ENCODE results near the gene PSPH. TPM values are rescaled to one million over a fixed set of nuclear protein-coding genes. Genes with fewer than 3 reads are reported as not detected.
A peak's percentile ranks its signal among the peaks of the same experiment; 100 is the strongest.
"Not testable (repeated sequence)": the region's sequence is repeated elsewhere in the genome, so short reads cannot be mapped to it uniquely, and the experiment has no call there.

The PSPH gene
- total RNA-seq = 10 to 100 TPM in 1 of 2 donors, 1 to 10 TPM in 1; 7.7 to 21.1 TPM

DNA sequence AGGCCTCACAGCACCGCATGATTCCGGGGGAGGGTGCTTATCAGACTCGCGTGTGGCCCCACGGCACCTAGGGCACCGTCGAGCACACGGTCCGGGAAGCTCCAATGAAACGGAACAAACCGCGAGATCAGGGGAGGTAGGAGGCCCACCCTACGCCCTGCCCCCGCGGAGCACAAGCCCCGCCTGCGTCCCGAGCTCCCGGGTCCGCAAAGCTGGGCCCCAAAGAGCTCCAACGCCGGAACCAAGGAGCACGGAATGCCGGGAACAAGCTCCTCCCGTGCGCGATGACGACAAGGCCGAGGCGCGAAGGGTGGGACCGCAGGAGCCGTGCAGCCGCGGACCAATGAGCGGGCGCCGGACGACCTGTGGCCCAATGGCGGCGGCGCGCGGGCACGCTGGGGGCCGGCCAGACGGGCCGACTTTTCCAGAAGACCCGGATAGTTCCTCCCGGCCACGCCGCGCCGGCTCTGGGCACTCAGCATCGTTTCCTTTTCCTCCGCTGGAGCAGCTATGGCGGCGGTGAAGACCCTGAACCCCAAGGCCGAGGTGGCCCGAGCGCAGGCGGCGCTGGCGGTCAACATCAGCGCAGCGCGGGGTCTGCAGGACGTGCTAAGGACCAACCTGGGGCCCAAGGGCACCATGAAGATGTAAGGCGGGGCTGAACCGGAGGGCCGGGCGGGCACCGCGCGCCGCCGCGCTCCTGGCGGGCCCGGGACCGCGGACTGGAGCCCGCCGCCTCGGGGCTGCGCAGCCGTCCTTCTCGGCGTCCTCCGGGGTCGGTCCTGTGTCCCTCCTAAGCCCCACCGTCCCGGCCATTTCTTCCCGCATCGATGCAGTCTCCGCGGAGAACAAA, at the start of gene PSPH, which contains the start of gene CCT6A:
Gene PSPH, minus strand, starts transcription at position 106 of the 853 bp plus-strand sequence. CDS start 30,232 bp downstream, outside the sequence.
Gene CCT6A, plus strand, starts transcription at position 427 of the 853 bp plus-strand sequence. Its CDS starts 84 bp downstream, at position 511.
- Mint-ChIP-seq H3K27ac (peak within 1 kb of the TSS; percentile 89 to 98), H3K36me3 (peaks cover 17 to 37% of the 10 kb centered on the region in 2 donors), H3K9me3 (no peaks in the 10 kb centered on the region)
- ATAC-seq (peak; percentile 96), DNase-seq (ENCODE audit: low spot score in 2 of 2) (peak; percentile 88 to 95)

DNA sequence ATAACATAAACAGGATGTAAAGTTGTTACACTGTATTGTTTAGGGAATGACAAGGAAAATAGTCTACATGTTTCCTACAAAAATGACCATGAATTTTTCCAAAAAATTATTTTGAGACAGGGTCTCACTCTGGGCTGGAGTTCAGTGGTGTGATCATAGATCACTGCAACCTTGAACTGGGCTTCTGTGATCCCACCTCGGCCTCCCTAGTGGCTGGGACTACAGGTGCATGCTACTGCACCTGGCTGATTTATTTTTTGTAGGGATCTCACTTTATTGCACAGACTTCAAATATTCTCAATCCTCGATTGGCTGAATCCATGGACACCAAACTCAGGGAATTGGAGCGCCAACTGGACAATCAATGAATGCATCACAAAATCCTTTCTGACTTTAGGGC, 48.4 kb upstream of the PSPH start:
- H3K27ac Mint-ChIP-seq = no peak overlapping the region
- H3K9me3 Mint-ChIP-seq = no peaks in the 10 kb centered on the region
- ATAC-seq (no peak), DNase-seq (ENCODE audit: low spot score in 2 of 2) (no peak)
- H3K36me3 Mint-ChIP-seq = peaks cover 17 to 20% of the 10 kb centered on the region in 2 donors

DNA sequence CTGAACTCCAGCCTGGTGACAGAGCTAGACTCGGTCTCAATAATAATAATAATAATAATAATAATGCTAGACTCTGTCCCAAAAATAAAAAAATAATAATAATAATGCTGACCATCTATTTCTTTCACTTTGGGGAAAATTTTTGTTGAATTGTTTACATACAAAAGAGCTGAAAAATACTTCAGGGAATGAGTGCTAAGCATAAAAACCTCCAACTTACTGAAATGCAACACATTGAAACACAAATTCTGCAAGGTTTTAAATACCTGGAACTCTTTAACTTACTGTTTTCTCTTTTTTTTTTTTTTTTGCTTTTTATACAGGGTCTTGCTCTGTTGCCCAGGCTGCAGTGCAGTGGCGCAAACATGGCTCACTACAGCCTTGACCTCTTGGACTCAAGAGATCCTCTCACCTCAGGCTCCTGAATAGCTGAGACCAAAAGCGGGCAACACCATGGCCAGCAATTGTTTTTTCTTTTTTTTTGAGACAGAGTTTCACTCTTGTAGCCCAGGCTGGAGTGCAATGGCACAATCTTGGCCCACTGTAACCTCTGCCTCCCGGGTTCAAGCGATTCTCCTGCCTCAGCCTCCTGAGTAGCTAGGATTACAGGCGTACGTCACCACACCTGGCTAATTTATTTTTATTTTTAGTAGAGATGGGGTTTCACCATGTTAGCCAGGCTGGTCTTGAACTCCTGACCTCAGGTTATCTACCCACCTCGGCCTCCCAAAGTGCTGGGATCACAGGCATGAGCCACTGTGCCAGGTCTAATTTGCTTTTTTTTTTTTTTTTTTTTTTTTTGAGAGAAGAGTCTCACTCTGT, 47.2 kb upstream of the PSPH start:
- not testable (repeated sequence) for DNase-seq (ENCODE audit: low spot score in 2 of 2); H3K9me3 Mint-ChIP-seq; ATAC-seq
- Mint-ChIP-seq H3K27ac (peak overlapping the region in 1 of 2 donors; percentile 44), H3K36me3 (peaks cover 9 to 11% of the 10 kb centered on the region in 2 donors)

DNA sequence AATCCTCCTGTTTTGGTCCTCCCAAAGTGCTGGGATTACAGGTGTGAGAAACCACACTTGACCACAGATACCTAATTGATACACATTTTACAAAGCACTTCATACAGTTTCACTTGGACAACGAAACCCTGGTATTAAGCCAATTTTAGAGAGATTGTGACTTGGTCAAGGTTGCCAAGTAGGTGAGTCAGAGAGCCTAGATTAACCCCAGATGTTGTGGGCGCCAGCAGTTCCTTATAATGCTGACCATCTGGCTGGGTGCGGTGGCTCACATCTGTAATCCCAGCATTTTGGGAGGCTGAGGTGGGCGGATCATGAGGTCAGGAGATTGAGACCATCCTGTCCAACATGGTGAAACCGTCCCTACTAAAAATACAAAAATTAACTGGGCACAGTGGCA, 46.5 kb upstream of the PSPH start:
- no peak overlapping the region for H3K27ac Mint-ChIP-seq
- ATAC-seq (peak in 1 of 2 donors; percentile 32), DNase-seq (ENCODE audit: low spot score in 2 of 2) (no peak)
- peaks cover 9 to 11% of the 10 kb centered on the region in 2 donors for H3K36me3 Mint-ChIP-seq
- no peaks in the 10 kb centered on the region for H3K9me3 Mint-ChIP-seq

DNA sequence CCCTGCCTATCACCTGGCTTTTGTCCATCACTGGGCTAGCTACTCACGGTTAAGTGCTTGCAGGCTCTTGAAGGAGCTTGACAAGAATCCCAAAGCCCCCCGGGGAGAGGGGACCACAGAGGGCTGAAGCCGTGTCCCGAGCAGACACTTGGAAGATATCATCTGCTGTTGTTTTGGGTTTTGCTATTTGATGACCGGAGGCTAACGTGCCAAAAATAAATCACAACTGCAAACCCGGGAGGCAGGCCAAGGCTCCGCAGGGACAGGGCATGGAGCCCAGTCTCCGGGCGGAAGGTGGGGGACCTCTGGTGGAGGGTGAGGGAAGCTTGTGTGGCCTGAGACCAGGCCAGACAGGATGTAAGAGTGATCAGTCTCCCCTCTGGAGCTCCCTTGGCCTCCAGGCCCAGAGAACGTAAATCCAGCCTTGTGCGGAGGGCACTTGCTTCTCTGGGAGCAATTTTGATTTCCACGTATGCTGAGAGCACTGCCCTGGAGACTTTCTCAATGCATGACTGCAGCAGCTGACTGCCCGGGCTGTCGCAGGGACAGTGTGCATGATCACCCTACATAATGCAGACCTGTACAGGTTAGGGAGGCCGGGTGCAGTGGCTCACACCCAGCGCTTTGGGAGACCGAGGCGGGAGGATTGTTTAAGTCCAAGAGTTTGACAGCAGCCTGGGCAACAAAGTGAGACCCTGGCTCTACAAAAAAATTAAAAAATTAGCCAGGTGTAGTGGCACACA, 41.7 kb upstream of the PSPH start, which contains the start of gene PHKG1:
Gene PHKG1, minus strand, starts transcription at position 164 of the 743 bp plus-strand sequence. CDS start 4,011 bp downstream, outside the sequence.
- Mint-ChIP-seq H3K27ac (no peak within 1 kb of the TSS), H3K36me3 (no peaks in the 10 kb centered on the region), H3K9me3 (no peaks in the 10 kb centered on the region)
- ATAC-seq = peak; percentile 21 to 33
- DNase-seq (ENCODE audit: low spot score in 2 of 2) = no peak

DNA sequence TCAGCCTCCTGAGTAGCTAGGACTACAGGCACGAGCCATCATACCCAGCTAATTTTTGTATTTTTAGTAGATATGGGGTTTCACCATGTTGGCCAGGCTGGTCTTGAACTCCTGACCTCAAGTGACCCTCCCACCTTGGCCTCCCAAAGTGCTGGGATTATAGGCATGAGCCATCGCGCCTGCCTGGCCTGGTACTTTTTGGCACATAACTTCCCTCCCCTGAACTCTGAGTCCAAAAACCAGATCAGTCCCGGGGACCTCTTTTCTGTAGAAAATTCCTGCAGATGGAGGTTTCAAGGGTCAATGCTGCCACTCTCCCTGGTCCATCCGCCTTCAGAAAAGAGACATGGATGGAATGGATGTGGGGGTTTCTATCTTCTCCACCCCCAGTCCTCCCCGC, 41.1 kb upstream of the PSPH start:
- not testable (repeated sequence) for H3K36me3 Mint-ChIP-seq; H3K9me3 Mint-ChIP-seq; ATAC-seq; DNase-seq (ENCODE audit: low spot score in 2 of 2); H3K27ac Mint-ChIP-seq

DNA sequence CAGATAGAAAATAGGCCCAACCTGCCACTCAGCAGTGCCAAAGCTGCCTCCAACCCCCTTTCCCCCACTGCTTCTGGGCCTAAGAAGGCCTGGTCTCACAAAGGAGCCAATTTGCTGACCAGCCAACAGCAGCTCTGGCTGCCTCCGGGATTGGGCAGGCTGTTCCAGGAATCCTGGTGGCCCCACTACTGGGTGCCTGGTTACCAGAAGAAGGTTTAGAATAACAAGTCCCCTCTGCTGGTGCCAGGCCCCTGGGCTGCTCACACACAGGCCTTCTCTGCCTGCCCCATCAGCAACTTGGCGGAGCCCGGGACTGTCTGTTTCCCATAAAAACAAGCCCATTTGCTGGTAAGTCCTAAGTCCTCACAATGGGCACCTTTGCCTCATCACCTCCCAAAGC, 40.3 kb upstream of the PSPH start:
- ATAC-seq (peak in 1 of 2 donors; percentile 16), DNase-seq (ENCODE audit: low spot score in 2 of 2) (no peak)
- Mint-ChIP-seq H3K9me3 (no peaks in the 10 kb centered on the region), H3K36me3 (no peaks in the 10 kb centered on the region), H3K27ac (no peak overlapping the region)

DNA sequence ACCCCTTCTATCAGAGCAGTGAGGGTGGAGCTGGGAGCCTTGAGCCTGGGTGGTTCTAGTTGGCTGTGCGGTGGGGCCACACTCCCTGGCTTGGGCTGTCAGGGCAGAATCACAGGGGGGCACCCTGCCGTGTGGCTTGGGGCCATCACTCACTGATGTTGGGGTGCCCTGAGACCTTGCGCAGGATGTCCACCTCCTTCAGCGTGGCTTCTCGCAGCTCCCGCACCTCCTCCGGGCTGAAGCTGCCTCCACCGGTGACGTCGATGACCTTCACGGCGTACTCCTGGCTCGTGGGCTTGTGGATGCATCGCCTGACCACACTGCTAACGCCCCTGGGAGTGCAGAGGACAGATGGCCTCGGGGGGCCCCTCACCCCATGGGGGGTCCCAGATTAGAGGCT, 36.2 kb upstream of the PSPH start:
- H3K27ac Mint-ChIP-seq = no peak overlapping the region
- no peaks in the 10 kb centered on the region for H3K36me3 Mint-ChIP-seq
- ATAC-seq (no peak), DNase-seq (ENCODE audit: low spot score in 2 of 2) (no peak)
- no peaks in the 10 kb centered on the region for H3K9me3 Mint-ChIP-seq

DNA sequence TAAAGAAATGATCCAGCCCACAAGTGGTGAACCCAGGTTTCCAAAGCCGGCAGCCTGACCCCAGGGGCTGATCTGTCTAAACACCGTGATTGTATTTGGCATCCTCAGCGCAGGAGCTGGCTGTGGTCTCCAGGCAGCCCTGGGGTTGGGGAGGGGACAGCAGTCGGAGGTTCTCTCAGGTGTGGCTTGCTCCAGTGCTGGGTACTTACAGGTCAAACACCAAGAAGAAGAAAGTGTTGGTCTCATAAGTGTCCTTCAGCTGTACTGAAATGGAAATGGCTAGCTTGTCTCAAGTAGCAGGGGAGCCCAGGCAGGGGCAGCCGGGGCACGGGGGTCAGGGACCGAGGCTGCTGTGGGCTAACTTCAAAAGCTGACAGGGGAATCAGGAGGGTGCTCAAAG, 35.5 kb upstream of the PSPH start:
- H3K36me3 Mint-ChIP-seq = no peaks in the 10 kb centered on the region
- H3K27ac Mint-ChIP-seq = peak overlapping the region in 1 of 2 donors; percentile 36
- DNase-seq (ENCODE audit: low spot score in 2 of 2) (no peak), ATAC-seq (no peak)
- no peaks in the 10 kb centered on the region for H3K9me3 Mint-ChIP-seq

DNA sequence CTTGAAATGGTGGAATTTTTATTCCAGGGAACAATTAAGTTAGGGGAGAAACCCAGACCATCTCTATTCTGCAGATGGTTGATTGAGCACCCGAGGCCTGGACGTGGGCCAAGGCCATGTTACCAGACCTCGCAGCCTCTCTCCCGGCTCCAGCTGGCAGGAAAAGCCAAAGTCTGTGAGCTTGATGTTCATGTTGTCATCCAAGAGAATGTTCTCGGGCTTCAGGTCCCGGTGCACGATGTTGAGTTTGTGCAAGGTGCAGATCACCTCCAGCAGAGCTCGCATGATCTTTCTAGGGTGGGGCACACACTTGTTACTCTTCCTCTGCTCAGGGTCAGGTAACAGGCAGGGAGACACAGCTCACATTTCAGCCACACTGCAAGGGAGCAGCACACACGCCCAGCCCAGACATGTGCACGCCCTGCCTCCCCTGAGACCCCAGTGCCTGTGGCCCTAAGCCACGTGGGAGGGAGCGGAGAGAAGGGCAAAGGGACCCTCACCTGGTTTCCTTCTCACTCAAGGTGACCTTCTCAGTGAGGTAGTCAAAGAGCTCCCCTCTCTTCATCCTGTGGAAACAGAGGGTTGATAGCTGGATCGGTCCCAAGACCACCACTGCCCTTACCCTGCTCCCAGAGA, 32.0 kb upstream of the PSPH start:
- Mint-ChIP-seq H3K36me3 (peaks cover 0 to 5% of the 10 kb centered on the region in 2 donors), H3K9me3 (no peaks in the 10 kb centered on the region), H3K27ac (peak overlapping the region; percentile 13 to 36)
- ATAC-seq (no peak), DNase-seq (ENCODE audit: low spot score in 2 of 2) (no peak)

DNA sequence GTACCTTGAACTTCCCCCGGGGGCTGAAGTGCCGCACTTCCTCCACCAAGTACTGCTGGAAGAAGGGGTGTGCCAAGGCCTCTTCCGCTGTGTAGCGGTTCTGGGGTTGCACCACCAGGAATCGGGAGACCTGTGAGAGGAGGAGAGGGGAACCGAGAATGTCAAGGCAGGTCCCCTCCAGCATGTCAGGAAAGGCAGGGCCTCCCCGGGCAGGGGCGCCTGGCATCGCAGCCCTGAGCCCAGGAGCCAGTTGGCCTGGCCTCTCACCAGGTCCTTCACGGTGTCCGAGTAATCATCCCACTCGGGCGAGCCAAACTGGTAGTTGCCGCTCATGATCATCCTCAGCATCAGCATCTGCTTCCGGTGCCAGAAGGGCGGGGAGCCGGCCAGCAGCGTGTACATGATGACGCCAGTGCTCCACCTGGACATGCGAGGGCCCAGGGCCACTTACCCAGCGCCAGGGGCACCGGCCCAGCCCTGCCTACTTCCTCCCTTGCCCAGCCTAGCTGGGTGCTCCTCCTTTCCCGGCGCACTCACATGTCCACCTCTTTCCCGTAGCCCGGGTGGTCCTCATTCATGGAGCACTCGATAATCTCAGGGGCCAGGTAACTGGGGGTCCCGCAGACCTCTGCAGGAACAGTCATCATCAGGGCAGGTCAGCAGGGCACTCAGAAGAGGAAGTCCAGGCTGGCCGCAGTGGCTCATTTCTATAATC, 30.5 kb upstream of the PSPH start:
- Mint-ChIP-seq H3K27ac (peak overlapping the region in 1 of 2 donors; percentile 67), H3K36me3 (peaks cover 0 to 5% of the 10 kb centered on the region in 2 donors), H3K9me3 (no peaks in the 10 kb centered on the region)
- DNase-seq (ENCODE audit: low spot score in 2 of 2) (no peak), ATAC-seq (no peak)

DNA sequence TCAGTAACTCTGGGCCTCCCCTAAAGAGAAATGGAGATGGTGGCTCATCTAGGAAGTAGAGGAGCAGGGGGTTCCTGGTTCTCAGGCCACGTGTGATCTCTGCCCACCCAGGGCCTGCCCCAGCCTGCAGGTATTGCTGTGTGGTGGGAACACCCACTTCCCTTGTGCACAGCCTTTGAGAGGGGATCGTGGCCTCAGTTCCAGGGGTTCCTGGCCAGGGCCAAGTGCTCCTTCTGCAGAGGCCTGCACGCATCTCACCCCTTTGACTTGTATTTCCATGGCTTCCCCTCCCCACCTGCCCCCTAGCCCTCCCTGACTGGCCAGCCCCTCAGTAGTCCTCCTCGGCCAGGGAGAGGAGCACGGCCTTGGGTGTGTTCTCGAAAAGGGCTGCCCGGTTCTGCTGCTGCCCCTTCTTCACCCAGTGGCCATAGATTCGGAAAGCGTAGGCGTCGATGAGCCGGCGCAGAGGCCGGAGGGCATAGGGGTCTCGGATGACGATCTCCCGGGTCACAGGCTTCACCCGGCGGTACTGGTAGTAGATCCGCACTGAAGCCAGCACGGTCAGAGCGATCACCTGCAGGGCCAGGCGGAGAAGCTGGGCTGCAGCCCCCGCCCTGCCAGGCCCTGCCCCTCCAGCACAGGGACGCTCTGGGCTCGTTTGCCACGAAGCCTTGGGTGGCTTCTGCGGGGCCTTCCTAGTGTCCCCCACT, 29.6 kb upstream of the PSPH start:
- not testable (repeated sequence) for ATAC-seq; DNase-seq (ENCODE audit: low spot score in 2 of 2); H3K36me3 Mint-ChIP-seq; H3K9me3 Mint-ChIP-seq
- H3K27ac Mint-ChIP-seq = peak overlapping the region; percentile 44 to 67

DNA sequence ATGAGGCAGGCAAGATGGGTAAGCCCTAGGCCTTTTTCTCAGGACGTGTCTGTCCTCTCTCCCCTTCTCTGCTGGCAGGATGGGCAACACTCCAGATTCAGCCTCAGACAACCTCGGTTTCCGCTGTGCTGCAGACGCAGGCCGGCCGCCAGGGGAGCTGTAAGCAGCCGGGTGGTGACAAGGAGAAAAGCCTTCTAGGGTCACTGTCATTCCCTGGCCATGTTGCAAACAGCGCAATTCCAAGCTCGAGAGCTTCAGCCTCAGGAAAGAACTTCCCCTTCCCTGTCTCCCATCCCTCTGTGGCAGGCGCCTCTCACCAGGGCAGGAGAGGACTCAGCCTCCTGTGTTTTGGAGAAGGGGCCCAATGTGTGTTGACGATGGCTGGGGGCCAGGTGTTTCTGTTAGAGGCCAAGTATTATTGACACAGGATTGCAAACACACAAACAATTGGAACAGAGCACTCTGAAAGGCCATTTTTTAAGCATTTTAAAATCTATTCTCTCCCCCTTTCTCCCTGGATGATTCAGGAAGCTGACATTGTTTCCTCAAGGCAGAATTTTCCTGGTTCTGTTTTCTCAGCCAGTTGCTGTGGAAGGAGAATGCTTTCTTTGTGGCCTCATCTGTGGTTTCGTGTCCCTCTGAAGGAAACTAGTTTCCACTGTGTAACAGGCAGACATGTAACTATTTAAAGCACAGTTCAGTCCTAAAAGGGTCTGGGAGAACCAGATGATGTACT, 28.4 kb upstream of the PSPH start:
- Mint-ChIP-seq H3K36me3 (peaks cover 0 to 5% of the 10 kb centered on the region in 2 donors), H3K9me3 (no peaks in the 10 kb centered on the region), H3K27ac (peak overlapping the region; percentile 66 to 84)
- no peak for ATAC-seq
- peak in 1 of 2 donors; percentile 40 for DNase-seq (ENCODE audit: low spot score in 2 of 2)

DNA sequence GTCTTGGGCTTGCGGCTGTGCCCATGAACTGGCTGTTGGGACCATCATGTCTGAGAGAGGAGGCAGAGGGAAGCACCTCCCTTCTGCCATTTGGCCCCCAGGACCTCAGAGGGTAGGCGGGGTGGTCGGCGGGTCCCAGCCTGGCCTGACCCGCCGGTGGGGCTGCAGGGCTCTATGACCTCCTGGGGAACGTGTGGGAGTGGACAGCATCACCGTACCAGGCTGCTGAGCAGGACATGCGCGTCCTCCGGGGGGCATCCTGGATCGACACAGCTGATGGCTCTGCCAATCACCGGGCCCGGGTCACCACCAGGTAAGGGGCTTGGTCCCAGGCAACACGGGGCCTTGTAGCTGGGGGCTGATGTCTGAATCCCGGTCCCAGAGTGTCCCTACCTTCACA, 27.0 kb upstream of the PSPH start:
- peak overlapping the region in 1 of 2 donors; percentile 84 for H3K27ac Mint-ChIP-seq
- peaks cover 0 to 5% of the 10 kb centered on the region in 2 donors for H3K36me3 Mint-ChIP-seq
- DNase-seq (ENCODE audit: low spot score in 2 of 2) = peak in 1 of 2 donors; percentile 47
- ATAC-seq = no peak
- no peaks in the 10 kb centered on the region for H3K9me3 Mint-ChIP-seq

All from activated naive CD4-positive, alpha-beta T cell treated with anti-CD3 and anti-CD28 coated beads, Interleukin-2, amount 50 U/mL, for 72 hours (primary cell).